Liver (tissue), 9 donors: Measurements from ENCODE around the gene LRRC74A. TPM values are rescaled to one million over a fixed set of nuclear protein-coding genes. Genes with fewer than 3 reads are reported as not detected.
"Not testable (repeated sequence)": the region's sequence is repeated elsewhere in the genome, so short reads cannot be mapped to it uniquely, and the experiment has no call there.

Experiments used
- DNase-seq: peaks from one replicate; pipeline ENCODE4 v3.0.0-alpha.2; 2017; ENCODE audit warnings: low spot score
- H3K27ac ChIP-seq, 2 donors: one replicate each; pipeline ENCODE4 v1.7.0; 2013; ENCODE audit warnings: inconsistent platforms in 2 of 2, low read length in 2 of 2, control low read depth in 1 of 2, low read depth in 1 of 2, mild to moderate bottlenecking in 1 of 2
- H3K27me3 ChIP-seq, 4 donors: one replicate each; pipeline versions ENCODE4 v1.6.1 to v1.7.0; 2013; ENCODE audit warnings: low read length in 3 of 4, inconsistent platforms in 1 of 4, mild to moderate bottlenecking in 1 of 4, moderate library complexity in 1 of 4; ENCODE audit not compliant: control insufficient read depth in 4 of 4, insufficient read depth in 4 of 4
- H3K36me3 ChIP-seq, 4 donors: one replicate each; pipeline versions ENCODE4 v1.6.1 to v1.7.0; 2013; ENCODE audit warnings: low read length in 3 of 4, mild to moderate bottlenecking in 3 of 4, low read depth in 1 of 4, moderate library complexity in 1 of 4; ENCODE audit not compliant: control insufficient read depth in 4 of 4, insufficient read depth in 3 of 4
- H3K4me1 ChIP-seq, 4 donors: one replicate each; pipeline versions ENCODE4 v1.6.1 to v1.7.0; 2013; ENCODE audit warnings: low read length in 3 of 4, mild to moderate bottlenecking in 3 of 4, moderate library complexity in 1 of 4; ENCODE audit not compliant: control insufficient read depth in 4 of 4, insufficient read depth in 4 of 4
- H3K4me3 ChIP-seq, 3 donors: one replicate each; pipeline versions ENCODE4 v1.6.1 to v1.7.0; 2013; ENCODE audit warnings: low read length in 3 of 3, control low read depth in 1 of 3, low read depth in 1 of 3, mild to moderate bottlenecking in 1 of 3
- H3K9ac ChIP-seq, 2 donors: one replicate each; pipeline ENCODE4 v1.7.0; 2013; ENCODE audit warnings: low read length in 2 of 2, mild to moderate bottlenecking in 2 of 2, moderate library complexity in 2 of 2, control low read depth in 1 of 2, low read depth in 1 of 2
- H3K9me3 ChIP-seq, 4 donors: one replicate each; pipeline versions ENCODE4 v1.6.1 to v1.7.0; 2013; ENCODE audit warnings: low read length in 3 of 4; ENCODE audit not compliant: control insufficient read depth in 4 of 4
- EGR1 ChIP-seq, 2 donors: IDR thresholded peaks; 2 replicates each; pipeline ENCODE4 v1.6.1; 2016 to 2018; ENCODE audit warnings: antibody characterized with exemption in 2 of 2, low read depth in 2 of 2
- FOXA1 ChIP-seq: IDR thresholded peaks from 2 replicates; pipeline ENCODE4 v1.6.1; 2016; ENCODE audit warnings: antibody characterized with exemption
- FOXA2 ChIP-seq: IDR thresholded peaks from 2 replicates; pipeline ENCODE4 v1.6.1; 2016; ENCODE audit warnings: antibody characterized with exemption
- GABPA ChIP-seq, 2 donors: IDR thresholded peaks in 1 of 2; conservative IDR thresholded peaks in 1 of 2; 2 replicates each; pipeline ENCODE4 v1.6.1; 2016; ENCODE audit warnings: antibody characterized with exemption in 2 of 2, mild to moderate bottlenecking in 1 of 2, moderate library complexity in 1 of 2
- HNF4A ChIP-seq, 2 donors: conservative IDR thresholded peaks; 2 replicates each; pipeline ENCODE4 v1.6.1; 2016; ENCODE audit warnings: antibody characterized with exemption in 2 of 2, mild to moderate bottlenecking in 2 of 2
- HNF4G ChIP-seq: IDR thresholded peaks from 2 replicates; pipeline ENCODE4 v1.6.1; 2016; ENCODE audit warnings: antibody characterized with exemption
- JUND ChIP-seq, 2 donors: IDR thresholded peaks; 2 replicates each; pipeline ENCODE4 v1.6.1; 2016; ENCODE audit warnings: antibody characterized with exemption in 2 of 2
- NR2F2 ChIP-seq: IDR thresholded peaks from 2 replicates; pipeline ENCODE4 v1.6.1; 2016; ENCODE audit warnings: antibody characterized with exemption
- RAD21 ChIP-seq, 2 donors: IDR thresholded peaks; 2 replicates each; pipeline ENCODE4 v1.6.1; 2016; ENCODE audit warnings: antibody characterized with exemption in 2 of 2, mild to moderate bottlenecking in 2 of 2
- REST ChIP-seq: IDR thresholded peaks from 2 replicates; pipeline ENCODE4 v1.6.1; 2016; ENCODE audit warnings: antibody characterized with exemption, mild to moderate bottlenecking
- RXRA ChIP-seq, 2 donors: IDR thresholded peaks; 2 replicates each; pipeline ENCODE4 v1.6.1; 2017 to 2018; ENCODE audit warnings: antibody characterized with exemption in 2 of 2, mild to moderate bottlenecking in 1 of 2
- SP1 ChIP-seq: IDR thresholded peaks from 2 replicates; pipeline ENCODE4 v1.6.1; 2018; ENCODE audit warnings: antibody characterized with exemption, mild to moderate bottlenecking
- TAF1 ChIP-seq: conservative IDR thresholded peaks from 2 replicates; pipeline ENCODE4 v1.6.1; 2016; ENCODE audit warnings: antibody characterized with exemption, mild to moderate bottlenecking
- YY1 ChIP-seq: IDR thresholded peaks from 2 replicates; pipeline ENCODE4 v1.6.1; 2016; ENCODE audit warnings: antibody characterized with exemption, mild to moderate bottlenecking
- WGBS: extraction: QIAGEN DNeasy Blood & Tissue Kit; methylation state at CpG from one replicate; pipeline ENCODE4 v1.1.7; 2013; 5-methylcytosine and 5-hydroxymethylcytosine counted together
- polyA plus RNA-seq, 2 donors: library from polyadenylated mRNA; stranded (reverse) in 1 of 2; unstranded in 1 of 2; fragments of 200-250 nt in 1 of 2; fragments of >200 nt in 1 of 2; fragmentation: Nextera tagmentation in 1 of 2; extraction: Ambion mirVana in 1 of 2; gene quantifications; one replicate each; pipeline versions ENCODE4 v1.2.1 to v1.2.3, GENCODE V29; 2013 to 2015
- total RNA-seq, 2 donors: library from RNA; depleted of rRNA; stranded (reverse); fragments of >200 nt; gene quantifications; one replicate each; pipeline ENCODE4 v1.2.3, GENCODE V29; 2014
- TF ChIP-seq, protein P1 (sequence below): fragments of 150-350 bp; IDR thresholded peaks from 2 replicates; pipeline ENCODE4 v1.5.1; 2017; ENCODE audit warnings: improper control_type of control experiment, low read depth, low read length; ENCODE audit not compliant: missing input control
- TF ChIP-seq, protein P2 (sequence below): IDR thresholded peaks from 2 replicates; pipeline ENCODE4 v1.6.1; 2016; ENCODE audit warnings: antibody characterized with exemption
- TF ChIP-seq, protein P3 (sequence below): IDR thresholded peaks from 2 replicates; pipeline ENCODE4 v1.6.1; 2016; ENCODE audit warnings: antibody characterized with exemption
- TF ChIP-seq, protein P4 (sequence below): IDR thresholded peaks from 2 replicates; pipeline ENCODE4 v1.6.1; 2016; ENCODE audit warnings: antibody characterized with exemption
- donor health status: healthy.
- donor health status: healthy.
- donor health status: healthy.
- donor health status: healthy.
- donor health status: healthy.

The LRRC74A gene
- total and polyA plus RNA-seq, 4 donors: not detected

- TF ChIP-seq, protein P1, sequence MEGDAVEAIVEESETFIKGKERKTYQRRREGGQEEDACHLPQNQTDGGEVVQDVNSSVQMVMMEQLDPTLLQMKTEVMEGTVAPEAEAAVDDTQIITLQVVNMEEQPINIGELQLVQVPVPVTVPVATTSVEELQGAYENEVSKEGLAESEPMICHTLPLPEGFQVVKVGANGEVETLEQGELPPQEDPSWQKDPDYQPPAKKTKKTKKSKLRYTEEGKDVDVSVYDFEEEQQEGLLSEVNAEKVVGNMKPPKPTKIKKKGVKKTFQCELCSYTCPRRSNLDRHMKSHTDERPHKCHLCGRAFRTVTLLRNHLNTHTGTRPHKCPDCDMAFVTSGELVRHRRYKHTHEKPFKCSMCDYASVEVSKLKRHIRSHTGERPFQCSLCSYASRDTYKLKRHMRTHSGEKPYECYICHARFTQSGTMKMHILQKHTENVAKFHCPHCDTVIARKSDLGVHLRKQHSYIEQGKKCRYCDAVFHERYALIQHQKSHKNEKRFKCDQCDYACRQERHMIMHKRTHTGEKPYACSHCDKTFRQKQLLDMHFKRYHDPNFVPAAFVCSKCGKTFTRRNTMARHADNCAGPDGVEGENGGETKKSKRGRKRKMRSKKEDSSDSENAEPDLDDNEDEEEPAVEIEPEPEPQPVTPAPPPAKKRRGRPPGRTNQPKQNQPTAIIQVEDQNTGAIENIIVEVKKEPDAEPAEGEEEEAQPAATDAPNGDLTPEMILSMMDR: no peak
- TF ChIP-seq RXRA (IDR thresholded peaks at IDR 0.05): no peak
These were observed 65.2 kb downstream of the LRRC74A start (continued) for GRCh38 chr14:76891391-76891790.

GRCh38 chr14:76894308-76894707 is 68.1 kb downstream of the LRRC74A start:
- no peak for DNase-seq
- H3K36me3 ChIP-seq: no peaks in the 10 kb centered on the region
- no peak overlapping the region for H3K4me3 ChIP-seq
- no peak overlapping the region for H3K9ac ChIP-seq
- H3K9me3 ChIP-seq: peaks cover 0 to 4% (median 0%) of the 10 kb centered on the region in 4 donors
- no peak overlapping the region for H3K27ac ChIP-seq
- no peak for TF ChIP-seq FOXA2
- TF ChIP-seq, protein P2, sequence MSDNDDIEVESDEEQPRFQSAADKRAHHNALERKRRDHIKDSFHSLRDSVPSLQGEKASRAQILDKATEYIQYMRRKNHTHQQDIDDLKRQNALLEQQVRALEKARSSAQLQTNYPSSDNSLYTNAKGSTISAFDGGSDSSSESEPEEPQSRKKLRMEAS: no peak
- TF ChIP-seq SP1: no peak
- no peak for TF ChIP-seq RAD21 (IDR thresholded peaks at IDR 0.05)
- TF ChIP-seq, protein P3, sequence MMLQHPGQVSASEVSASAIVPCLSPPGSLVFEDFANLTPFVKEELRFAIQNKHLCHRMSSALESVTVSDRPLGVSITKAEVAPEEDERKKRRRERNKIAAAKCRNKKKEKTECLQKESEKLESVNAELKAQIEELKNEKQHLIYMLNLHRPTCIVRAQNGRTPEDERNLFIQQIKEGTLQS: no peak
- TF ChIP-seq JUND (IDR thresholded peaks at IDR 0.05): no peak
- no peak for TF ChIP-seq HNF4A (conservative IDR thresholded peaks at IDR 0.05)
- no peak for TF ChIP-seq NR2F2
- TF ChIP-seq, protein P4, sequence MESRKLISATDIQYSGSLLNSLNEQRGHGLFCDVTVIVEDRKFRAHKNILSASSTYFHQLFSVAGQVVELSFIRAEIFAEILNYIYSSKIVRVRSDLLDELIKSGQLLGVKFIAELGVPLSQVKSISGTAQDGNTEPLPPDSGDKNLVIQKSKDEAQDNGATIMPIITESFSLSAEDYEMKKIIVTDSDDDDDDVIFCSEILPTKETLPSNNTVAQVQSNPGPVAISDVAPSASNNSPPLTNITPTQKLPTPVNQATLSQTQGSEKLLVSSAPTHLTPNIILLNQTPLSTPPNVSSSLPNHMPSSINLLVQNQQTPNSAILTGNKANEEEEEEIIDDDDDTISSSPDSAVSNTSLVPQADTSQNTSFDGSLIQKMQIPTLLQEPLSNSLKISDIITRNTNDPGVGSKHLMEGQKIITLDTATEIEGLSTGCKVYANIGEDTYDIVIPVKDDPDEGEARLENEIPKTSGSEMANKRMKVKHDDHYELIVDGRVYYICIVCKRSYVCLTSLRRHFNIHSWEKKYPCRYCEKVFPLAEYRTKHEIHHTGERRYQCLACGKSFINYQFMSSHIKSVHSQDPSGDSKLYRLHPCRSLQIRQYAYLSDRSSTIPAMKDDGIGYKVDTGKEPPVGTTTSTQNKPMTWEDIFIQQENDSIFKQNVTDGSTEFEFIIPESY: no peak
- no peak for TF ChIP-seq REST
- TF ChIP-seq, protein P1: no peak
- TF ChIP-seq YY1: no peak
- TF ChIP-seq GABPA (IDR thresholded peaks at IDR 0.05 in 1 of 2, conservative IDR thresholded peaks at IDR 0.05 in 1 of 2): no peak
- TF ChIP-seq HNF4G: no peak
- no peak for TF ChIP-seq TAF1
- TF ChIP-seq RXRA (IDR thresholded peaks at IDR 0.05): no peak
- TF ChIP-seq EGR1 (IDR thresholded peaks at IDR 0.05; ENCODE audit: low read depth in 2 of 2): no peak
- no peak for TF ChIP-seq FOXA1
- H3K27me3 ChIP-seq: no peaks in the 10 kb centered on the region
- WGBS: 91% methylated on average over 5 of the region's 5 CpGs
- no peaks in the 10 kb centered on the region for H3K4me1 ChIP-seq

GRCh38 chr14:76898006-76898405 is 71.8 kb downstream of the LRRC74A start:
- WGBS: 95% methylated on average over 37 of the region's 37 CpGs
- not testable (repeated sequence) for H3K36me3 ChIP-seq, H3K9me3 ChIP-seq, H3K27me3 ChIP-seq, H3K9ac ChIP-seq, DNase-seq, H3K4me3 ChIP-seq, H3K4me1 ChIP-seq, H3K27ac ChIP-seq
